ENCODE measurements around the gene STX5. TPM values are rescaled to one million over a fixed set of nuclear protein-coding genes. Genes with fewer than 3 reads are reported as not detected.

The STX5 gene
- polyA plus RNA-seq, 2 of the 4 experiments (the other 2 are of a cell fraction): 19.5 to 32.3 TPM

DNA sequence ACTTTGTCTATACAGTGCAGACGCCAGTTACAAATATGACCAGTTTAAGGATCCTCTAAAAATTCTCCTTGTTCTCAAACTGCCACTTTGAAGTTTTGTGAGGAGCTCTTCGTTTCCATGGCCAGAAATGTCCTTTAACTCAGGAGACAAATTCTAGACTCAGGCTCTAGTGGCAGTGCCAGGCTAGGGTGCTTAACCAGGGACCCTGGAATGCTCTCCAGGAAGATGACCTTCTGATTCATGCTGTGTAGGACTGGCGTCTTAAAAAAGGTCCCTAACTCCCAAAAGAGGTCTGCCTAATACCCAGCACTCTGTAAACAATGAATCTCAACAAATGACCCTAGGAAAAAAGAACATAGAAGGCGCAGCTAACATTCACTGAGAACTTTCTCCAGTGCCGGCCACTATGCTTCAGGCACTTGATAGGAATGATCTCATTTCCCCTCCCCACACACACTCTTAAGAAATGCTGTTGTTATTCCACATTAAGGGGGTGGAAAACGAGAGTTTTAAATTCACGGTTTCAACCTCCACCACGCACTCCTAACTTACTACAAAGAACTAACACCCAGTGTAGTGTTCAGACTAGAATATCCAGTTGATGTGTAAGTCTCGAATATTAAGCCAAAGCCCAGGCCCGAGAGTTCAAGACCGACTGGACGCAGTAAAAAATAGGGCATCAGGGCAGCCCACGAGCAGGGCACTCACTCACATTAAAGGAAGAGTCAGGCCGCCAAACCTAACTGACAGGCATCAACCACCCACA lies 27.4 kb downstream of the STX5 start:
- Histone ChIP-seq H3K27ac (peak overlapping the region; percentile 87 to 92), H3K4me3 (peak overlapping the region; percentile 90), H3K4me2 (peak overlapping the region; percentile 95), H3K9me3 (no peaks in the 10 kb centered on the region), H3K4me1 (peaks cover 16% of the 10 kb centered on the region; the same call in 2 of the 3 replicates)
- ChIA-PET CTCF (interaction anchor here (0.6 to 6.2 kb wide), 5 partner anchors 10 to 58 kb away, joined by 3 to 69 read pairs (median 5); partner anchors contain the start of genes TMEM179B and TMEM223), POLR2A (interaction anchor here (1.0 kb wide), 1 partner anchor 33 kb away, joined by 4 read pairs; the partner anchor contains the start of gene TAF6L)
- DNase-seq (ENCODE audit: low read depth in 1 of 2, low spot score in 1 of 2) (no peak), ATAC-seq (peak; percentile 4 to 32; a peak in 4 of 6 replicates), FAIRE-seq (no peak)
- TF ChIP-seq RAD21 (conservative IDR thresholded peaks at IDR 0.05 in 1 of 2, IDR thresholded peaks at IDR 0.05 in 1 of 2): no peak
- TF ChIP-seq HOXA7 (CRISPR knock-in tag; IDR thresholded peaks at IDR 0.05): 0 out of 2 replicates have a peak, but pooled peaks have one; percentile 35
- WGBS (ENCODE audit: missing lambda C conversion rate): 9% methylated on average over 14 of the region's 14 CpGs

GRCh38 chr11:62801071-62801470 lies 30.8 kb downstream of the STX5 start:
- Histone ChIP-seq H3K4me3 (no peak overlapping the region), H3K9me3 (no peaks in the 10 kb centered on the region), H3K27ac (no peak overlapping the region), H3K4me2 (no peak overlapping the region), H3K4me1 (peaks cover 10% of the 10 kb centered on the region; the same call in 2 of the 3 replicates)
- FAIRE-seq: no peak
- no peak for ATAC-seq
- no peak for TF ChIP-seq MAZ (IDR thresholded peaks at IDR 0.05; ENCODE audit: borderline replicate concordance, low read depth, low read length)
- TF ChIP-seq, protein P1, sequence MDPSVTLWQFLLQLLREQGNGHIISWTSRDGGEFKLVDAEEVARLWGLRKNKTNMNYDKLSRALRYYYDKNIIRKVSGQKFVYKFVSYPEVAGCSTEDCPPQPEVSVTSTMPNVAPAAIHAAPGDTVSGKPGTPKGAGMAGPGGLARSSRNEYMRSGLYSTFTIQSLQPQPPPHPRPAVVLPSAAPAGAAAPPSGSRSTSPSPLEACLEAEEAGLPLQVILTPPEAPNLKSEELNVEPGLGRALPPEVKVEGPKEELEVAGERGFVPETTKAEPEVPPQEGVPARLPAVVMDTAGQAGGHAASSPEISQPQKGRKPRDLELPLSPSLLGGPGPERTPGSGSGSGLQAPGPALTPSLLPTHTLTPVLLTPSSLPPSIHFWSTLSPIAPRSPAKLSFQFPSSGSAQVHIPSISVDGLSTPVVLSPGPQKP (IDR thresholded peaks at IDR 0.05; ENCODE audit: low read depth, low read length): no peak
- TF ChIP-seq POLR2AphosphoS2 (conservative IDR thresholded peaks at IDR 0.05; ENCODE audit: low read length): no peak
- no peak for TF ChIP-seq RAD21 (conservative IDR thresholded peaks at IDR 0.05 in 1 of 2, IDR thresholded peaks at IDR 0.05 in 1 of 2)
- no peak for TF ChIP-seq HMGXB4 (CRISPR knock-in tag; IDR thresholded peaks at IDR 0.05; ENCODE audit: borderline replicate concordance)
- no peak for TF ChIP-seq FOSL2 (IDR thresholded peaks at IDR 0.05)
- TF ChIP-seq FOSL2 (CRISPR knock-in tag; IDR thresholded peaks at IDR 0.05): no peak
- no peak for TF ChIP-seq JUNB (IDR thresholded peaks at IDR 0.05)
- no peak for TF ChIP-seq CHD2 (IDR thresholded peaks at IDR 0.05; ENCODE audit: low read length, partially characterized antibody)
- TF ChIP-seq HDAC2 (IDR thresholded peaks at IDR 0.05): no peak
- no peak for TF ChIP-seq KDM5A (IDR thresholded peaks at IDR 0.05)
- TF ChIP-seq, protein P2, sequence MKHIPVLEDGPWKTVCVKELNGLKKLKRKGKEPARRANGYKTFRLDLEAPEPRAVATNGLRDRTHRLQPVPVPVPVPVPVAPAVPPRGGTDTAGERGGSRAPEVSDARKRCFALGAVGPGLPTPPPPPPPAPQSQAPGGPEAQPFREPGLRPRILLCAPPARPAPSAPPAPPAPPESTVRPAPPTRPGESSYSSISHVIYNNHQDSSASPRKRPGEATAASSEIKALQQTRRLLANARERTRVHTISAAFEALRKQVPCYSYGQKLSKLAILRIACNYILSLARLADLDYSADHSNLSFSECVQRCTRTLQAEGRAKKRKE (CRISPR knock-in tag; IDR thresholded peaks at IDR 0.05; ENCODE audit: low read depth): no peak
- no peak for TF ChIP-seq CEBPB (IDR thresholded peaks at IDR 0.05)
- no peak for TF ChIP-seq SMC3 (IDR thresholded peaks at IDR 0.05)
- TF ChIP-seq CBX2 (IDR thresholded peaks at IDR 0.05; ENCODE audit: borderline replicate concordance, low read depth): no peak
- no peak for TF ChIP-seq NPAS2 (CRISPR knock-in tag; IDR thresholded peaks at IDR 0.05; ENCODE audit: borderline replicate concordance)
- TF ChIP-seq, protein P3, sequence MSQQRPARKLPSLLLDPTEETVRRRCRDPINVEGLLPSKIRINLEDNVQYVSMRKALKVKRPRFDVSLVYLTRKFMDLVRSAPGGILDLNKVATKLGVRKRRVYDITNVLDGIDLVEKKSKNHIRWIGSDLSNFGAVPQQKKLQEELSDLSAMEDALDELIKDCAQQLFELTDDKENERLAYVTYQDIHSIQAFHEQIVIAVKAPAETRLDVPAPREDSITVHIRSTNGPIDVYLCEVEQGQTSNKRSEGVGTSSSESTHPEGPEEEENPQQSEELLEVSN (IDR thresholded peaks at IDR 0.05; ENCODE audit: borderline replicate concordance, low read depth): no peak
- TF ChIP-seq RNF2 (IDR thresholded peaks at IDR 0.05; ENCODE audit: borderline replicate concordance, low read depth): no peak
- TF ChIP-seq FOXS1 (CRISPR knock-in tag; IDR thresholded peaks at IDR 0.05): no peak
- ChIA-PET POLR2A (interaction anchor here (0.6 to 1.1 kb wide), 2 partner anchors 10 to 40 kb away, joined by 3 read pairs; no protein-coding TSS in a partner anchor), CTCF (interaction anchor here (0.6 to 6.2 kb wide), 3 partner anchors 12 to 80 kb away, joined by 3 to 69 read pairs (median 3); partner anchors contain the start of genes SLC3A2, TMEM179B and TMEM223)
- DNase-seq (ENCODE audit: low read depth in 1 of 2, low spot score in 1 of 2): no peak
- WGBS (ENCODE audit: missing lambda C conversion rate): 91% methylated on average over 4 of the region's 4 CpGs

All from A549 (cell line).